WTC11 (cell line): ENCODE results near the gene PRKCE. TPM values are rescaled to one million over a fixed set of nuclear protein-coding genes. Genes with fewer than 3 reads are reported as not detected.

Source experiments
- ATAC-seq: fragments of 200-7000 bp; cut with Tn5 transposase; 2 replicates; pipeline ENCODE4 v1.10.0; 2021; ENCODE audit warnings: mild to moderate bottlenecking, moderate library complexity
- CTCF ChIA-PET: fragments of 300-600 bp; sonication (Branson Sonifier 250); formaldehyde crosslinking; loops from one replicate; lab custom pipeline; 2021; ENCODE audit warnings: antibody characterized with exemption; lab: Charles Lee
- POLR2A ChIA-PET: fragments of 350-600 bp; sonication (Branson Sonifier 250); formaldehyde crosslinking; loops from one replicate; lab custom pipeline; 2021; ENCODE audit warnings: antibody characterized with exemption; lab: Charles Lee
- DNase-seq: peaks from one replicate; pipeline ENCODE4 v3.0.0; 2021; ENCODE audit warnings: low spot score
- H3K27ac Mint-ChIP-seq: 2 replicates; pipeline ENCODE4 v1.8.0; 2021; ENCODE audit warnings: mixed read lengths
- H3K27me3 Mint-ChIP-seq: 2 replicates; pipeline ENCODE4 v1.8.0; 2021; ENCODE audit warnings: low read depth, mild to moderate bottlenecking, moderate library complexity, mixed read lengths
- H3K36me3 Mint-ChIP-seq: 2 replicates; pipeline ENCODE4 v1.8.0; 2021; ENCODE audit warnings: mixed read lengths
- H3K4me1 Mint-ChIP-seq: 2 replicates; pipeline ENCODE4 v1.8.0; 2022; ENCODE audit warnings: mixed read lengths
- H3K4me3 Mint-ChIP-seq: 2 replicates; pipeline ENCODE4 v1.8.0; 2021; ENCODE audit warnings: mild to moderate bottlenecking, moderate library complexity, mixed read lengths
- H3K9me3 Mint-ChIP-seq: 2 replicates; pipeline ENCODE4 v1.8.0; 2021; ENCODE audit warnings: mixed read lengths
- ATF6 ChIP-seq: sonication (generic); formaldehyde crosslinking; IDR thresholded peaks from 2 replicates; pipeline ENCODE4 v1.8.1; 2023; ENCODE audit warnings: mild to moderate bottlenecking, missing genetic modification reagents
- ERG ChIP-seq: fragments of 250-450 bp; sonication (Bioruptor Pico); IDR thresholded peaks from 2 replicates; pipeline ENCODE4 v1.8.0; 2021; ENCODE audit warnings: mild to moderate bottlenecking
- FOXK1 ChIP-seq: sonication (generic); formaldehyde crosslinking; IDR thresholded peaks from 2 replicates; pipeline ENCODE4 v1.8.0; 2022; ENCODE audit warnings: mild to moderate bottlenecking, moderate library complexity, missing genetic modification reagents
- HMGXB4 ChIP-seq: sonication (generic); formaldehyde crosslinking; IDR thresholded peaks from 2 replicates; pipeline ENCODE4 v1.8.1; 2023; ENCODE audit warnings: mild to moderate bottlenecking, moderate library complexity, missing genetic modification reagents
- IRF2 ChIP-seq: sonication (generic); formaldehyde crosslinking; IDR thresholded peaks from 2 replicates; pipeline ENCODE4 v1.8.0; 2022; ENCODE audit warnings: low read depth, missing genetic modification reagents, borderline replicate concordance
- JAZF1 ChIP-seq: fragments of 250-450 bp; sonication (Bioruptor Pico); IDR thresholded peaks from 2 replicates; pipeline ENCODE4 v1.9.0; 2021; ENCODE audit warnings: moderate library complexity, mild to moderate bottlenecking, inconsistent platforms
- MAX ChIP-seq: sonication (generic); formaldehyde crosslinking; IDR thresholded peaks from 2 replicates; pipeline ENCODE4 v1.8.0; 2022; ENCODE audit warnings: mild to moderate bottlenecking, missing genetic modification reagents
- OVOL2 ChIP-seq: fragments of 250-450 bp; sonication (Bioruptor Pico); IDR thresholded peaks from 2 replicates; pipeline ENCODE4 v1.9.0; 2021; ENCODE audit warnings: mild to moderate bottlenecking, borderline replicate concordance
- RORB ChIP-seq: fragments of 250-450 bp; sonication (Bioruptor Pico); IDR thresholded peaks from 2 replicates; pipeline ENCODE4 v1.9.0; 2021; ENCODE audit warnings: mild to moderate bottlenecking
- SP1 ChIP-seq: sonication (generic); formaldehyde crosslinking; conservative IDR thresholded peaks from 2 replicates; pipeline ENCODE4 v1.8.1; 2022; ENCODE audit warnings: missing genetic modification reagents
- USF2 ChIP-seq: sonication (generic); formaldehyde crosslinking; IDR thresholded peaks from 2 replicates; pipeline ENCODE4 v1.8.1; 2023; ENCODE audit warnings: mild to moderate bottlenecking, missing genetic modification reagents, moderate library complexity
- ZBTB21 ChIP-seq: sonication (generic); formaldehyde crosslinking; IDR thresholded peaks from 2 replicates; pipeline ENCODE4 v1.8.1; 2023; ENCODE audit warnings: mild to moderate bottlenecking, missing genetic modification reagents, borderline replicate concordance
- ZNF138 ChIP-seq: sonication (generic); formaldehyde crosslinking; conservative IDR thresholded peaks from 2 replicates; pipeline ENCODE4 v1.8.1; 2022; ENCODE audit warnings: mild to moderate bottlenecking, moderate library complexity, missing genetic modification reagents
- ZNF263 ChIP-seq: sonication (generic); formaldehyde crosslinking; IDR thresholded peaks from 2 replicates; pipeline ENCODE4 v1.8.1; 2022; ENCODE audit warnings: low read depth, mild to moderate bottlenecking, moderate library complexity, missing genetic modification reagents
- ZNF416 ChIP-seq: fragments of 250-450 bp; sonication (Bioruptor Pico); IDR thresholded peaks from 2 replicates; pipeline ENCODE4 v1.9.0; 2021; ENCODE audit warnings: mild to moderate bottlenecking, inconsistent platforms
- ZNF423 ChIP-seq: fragments of 250-450 bp; sonication (Bioruptor Pico); IDR thresholded peaks from 2 replicates; pipeline ENCODE4 v2.1.2; 2022; ENCODE audit warnings: mild to moderate bottlenecking, moderate library complexity
- total RNA-seq: library from RNA; stranded (reverse); gene quantifications from 3 replicates; pipeline ENCODE4 v1.2.3, GENCODE V29; 2021
- TF ChIP-seq, protein P1 (sequence below): sonication (generic); formaldehyde crosslinking; IDR thresholded peaks from 2 replicates; pipeline ENCODE4 v1.8.1; 2022; ENCODE audit warnings: mild to moderate bottlenecking, missing genetic modification reagents, moderate library complexity, borderline replicate concordance
- TF ChIP-seq, protein P2 (sequence below): sonication (generic); formaldehyde crosslinking; IDR thresholded peaks from 2 replicates; pipeline ENCODE4 v1.8.0; 2023; ENCODE audit warnings: mild to moderate bottlenecking, missing genetic modification reagents
- TF ChIP-seq, protein P3 (sequence below): fragments of 250-450 bp; sonication (Bioruptor Pico); IDR thresholded peaks from 2 replicates; pipeline ENCODE4 v1.9.0; 2021; ENCODE audit warnings: mild to moderate bottlenecking
- TF ChIP-seq, protein P4 (sequence below): fragments of 250-450 bp; sonication (Bioruptor Pico); IDR thresholded peaks from 2 replicates; pipeline ENCODE4 v2.1.2; 2022; ENCODE audit warnings: mild to moderate bottlenecking, moderate library complexity

Gene PRKCE
- total RNA-seq, 1 experiment from 2014 or later: 5.8 TPM

- POLR2A ChIA-PET: no interaction called here
- Mint-ChIP-seq H3K4me3 (no peak overlapping the region), H3K4me1 (peaks cover 5% of the 10 kb centered on the region), H3K27me3 (no peaks in the 10 kb centered on the region; the same call in 1 of the 2 replicates), H3K9me3 (no peaks in the 10 kb centered on the region), H3K36me3 (no peaks in the 10 kb centered on the region), H3K27ac (no peak overlapping the region)
- DNase-seq (no peak), ATAC-seq (no peak; the same call in 1 of the 2 replicates)
- CTCF ChIA-PET: interaction anchor here (0.7 to 2.4 kb wide), 3 partner anchors 23 to 169 kb away, joined by 3 to 6 read pairs (median 4); no protein-coding TSS in a partner anchor
- no peak for TF ChIP-seq ZBTB21 (CRISPR knock-in tag)
- no peak for TF ChIP-seq SP1
- TF ChIP-seq, protein P1, sequence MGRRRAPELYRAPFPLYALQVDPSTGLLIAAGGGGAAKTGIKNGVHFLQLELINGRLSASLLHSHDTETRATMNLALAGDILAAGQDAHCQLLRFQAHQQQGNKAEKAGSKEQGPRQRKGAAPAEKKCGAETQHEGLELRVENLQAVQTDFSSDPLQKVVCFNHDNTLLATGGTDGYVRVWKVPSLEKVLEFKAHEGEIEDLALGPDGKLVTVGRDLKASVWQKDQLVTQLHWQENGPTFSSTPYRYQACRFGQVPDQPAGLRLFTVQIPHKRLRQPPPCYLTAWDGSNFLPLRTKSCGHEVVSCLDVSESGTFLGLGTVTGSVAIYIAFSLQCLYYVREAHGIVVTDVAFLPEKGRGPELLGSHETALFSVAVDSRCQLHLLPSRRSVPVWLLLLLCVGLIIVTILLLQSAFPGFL (CRISPR knock-in tag): no peak
- TF ChIP-seq RORB (CRISPR knock-in tag): no peak
- TF ChIP-seq, protein P2, sequence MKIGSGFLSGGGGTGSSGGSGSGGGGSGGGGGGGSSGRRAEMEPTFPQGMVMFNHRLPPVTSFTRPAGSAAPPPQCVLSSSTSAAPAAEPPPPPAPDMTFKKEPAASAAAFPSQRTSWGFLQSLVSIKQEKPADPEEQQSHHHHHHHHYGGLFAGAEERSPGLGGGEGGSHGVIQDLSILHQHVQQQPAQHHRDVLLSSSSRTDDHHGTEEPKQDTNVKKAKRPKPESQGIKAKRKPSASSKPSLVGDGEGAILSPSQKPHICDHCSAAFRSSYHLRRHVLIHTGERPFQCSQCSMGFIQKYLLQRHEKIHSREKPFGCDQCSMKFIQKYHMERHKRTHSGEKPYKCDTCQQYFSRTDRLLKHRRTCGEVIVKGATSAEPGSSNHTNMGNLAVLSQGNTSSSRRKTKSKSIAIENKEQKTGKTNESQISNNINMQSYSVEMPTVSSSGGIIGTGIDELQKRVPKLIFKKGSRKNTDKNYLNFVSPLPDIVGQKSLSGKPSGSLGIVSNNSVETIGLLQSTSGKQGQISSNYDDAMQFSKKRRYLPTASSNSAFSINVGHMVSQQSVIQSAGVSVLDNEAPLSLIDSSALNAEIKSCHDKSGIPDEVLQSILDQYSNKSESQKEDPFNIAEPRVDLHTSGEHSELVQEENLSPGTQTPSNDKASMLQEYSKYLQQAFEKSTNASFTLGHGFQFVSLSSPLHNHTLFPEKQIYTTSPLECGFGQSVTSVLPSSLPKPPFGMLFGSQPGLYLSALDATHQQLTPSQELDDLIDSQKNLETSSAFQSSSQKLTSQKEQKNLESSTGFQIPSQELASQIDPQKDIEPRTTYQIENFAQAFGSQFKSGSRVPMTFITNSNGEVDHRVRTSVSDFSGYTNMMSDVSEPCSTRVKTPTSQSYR (CRISPR knock-in tag): no peak
- TF ChIP-seq MAX: no peak
- TF ChIP-seq HMGXB4 (CRISPR knock-in tag): no peak
- no peak for TF ChIP-seq OVOL2 (CRISPR knock-in tag)
- no peak for TF ChIP-seq ERG (CRISPR knock-in tag)
- TF ChIP-seq JAZF1 (CRISPR knock-in tag): no peak
These were observed 511.0 kb downstream of the PRKCE start for GRCh38 chr2:46162329-46163097.

DNA sequence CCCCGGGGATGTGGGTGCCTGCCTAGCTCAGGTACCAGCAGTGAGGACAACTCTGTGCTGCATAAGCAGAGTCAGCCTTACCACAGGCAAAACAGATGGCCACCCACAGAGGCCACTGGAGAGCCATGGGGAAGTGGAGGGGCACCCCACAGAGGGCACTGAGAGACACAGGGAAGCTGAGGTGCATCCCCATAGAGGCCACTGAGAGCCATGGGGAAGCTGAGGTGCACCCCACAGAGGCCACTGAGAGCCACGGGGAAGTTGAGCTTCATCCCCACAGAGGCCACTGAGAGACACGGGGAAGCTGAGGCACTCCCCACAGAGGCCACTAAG is 511.6 kb downstream of the PRKCE start:
- no peak overlapping the region for H3K27ac Mint-ChIP-seq
- ATAC-seq (no peak), DNase-seq (no peak)
- no peak overlapping the region for H3K4me3 Mint-ChIP-seq
- ChIA-PET CTCF (interaction anchor here (0.7 to 2.4 kb wide), 3 partner anchors 22 to 170 kb away, joined by 3 to 6 read pairs (median 4); no protein-coding TSS in a partner anchor), POLR2A (no interaction called here)
- H3K4me1 Mint-ChIP-seq: peaks cover 6% of the 10 kb centered on the region
- no peaks in the 10 kb centered on the region; the same call in 1 of the 2 replicates for H3K27me3 Mint-ChIP-seq
- no peak for TF ChIP-seq ZNF263 (CRISPR knock-in tag)
- no peak for TF ChIP-seq ZNF416
- TF ChIP-seq, protein P3, sequence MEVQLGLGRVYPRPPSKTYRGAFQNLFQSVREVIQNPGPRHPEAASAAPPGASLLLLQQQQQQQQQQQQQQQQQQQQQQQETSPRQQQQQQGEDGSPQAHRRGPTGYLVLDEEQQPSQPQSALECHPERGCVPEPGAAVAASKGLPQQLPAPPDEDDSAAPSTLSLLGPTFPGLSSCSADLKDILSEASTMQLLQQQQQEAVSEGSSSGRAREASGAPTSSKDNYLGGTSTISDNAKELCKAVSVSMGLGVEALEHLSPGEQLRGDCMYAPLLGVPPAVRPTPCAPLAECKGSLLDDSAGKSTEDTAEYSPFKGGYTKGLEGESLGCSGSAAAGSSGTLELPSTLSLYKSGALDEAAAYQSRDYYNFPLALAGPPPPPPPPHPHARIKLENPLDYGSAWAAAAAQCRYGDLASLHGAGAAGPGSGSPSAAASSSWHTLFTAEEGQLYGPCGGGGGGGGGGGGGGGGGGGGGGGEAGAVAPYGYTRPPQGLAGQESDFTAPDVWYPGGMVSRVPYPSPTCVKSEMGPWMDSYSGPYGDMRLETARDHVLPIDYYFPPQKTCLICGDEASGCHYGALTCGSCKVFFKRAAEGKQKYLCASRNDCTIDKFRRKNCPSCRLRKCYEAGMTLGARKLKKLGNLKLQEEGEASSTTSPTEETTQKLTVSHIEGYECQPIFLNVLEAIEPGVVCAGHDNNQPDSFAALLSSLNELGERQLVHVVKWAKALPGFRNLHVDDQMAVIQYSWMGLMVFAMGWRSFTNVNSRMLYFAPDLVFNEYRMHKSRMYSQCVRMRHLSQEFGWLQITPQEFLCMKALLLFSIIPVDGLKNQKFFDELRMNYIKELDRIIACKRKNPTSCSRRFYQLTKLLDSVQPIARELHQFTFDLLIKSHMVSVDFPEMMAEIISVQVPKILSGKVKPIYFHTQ (CRISPR knock-in tag): no peak
- TF ChIP-seq USF2 (CRISPR knock-in tag): no peak
- TF ChIP-seq IRF2 (CRISPR knock-in tag): no peak
- TF ChIP-seq ATF6 (CRISPR knock-in tag): no peak
- TF ChIP-seq ZNF423: no peak
- TF ChIP-seq ZNF138: no peak
- TF ChIP-seq FOXK1: no peak
- TF ChIP-seq, protein P4, sequence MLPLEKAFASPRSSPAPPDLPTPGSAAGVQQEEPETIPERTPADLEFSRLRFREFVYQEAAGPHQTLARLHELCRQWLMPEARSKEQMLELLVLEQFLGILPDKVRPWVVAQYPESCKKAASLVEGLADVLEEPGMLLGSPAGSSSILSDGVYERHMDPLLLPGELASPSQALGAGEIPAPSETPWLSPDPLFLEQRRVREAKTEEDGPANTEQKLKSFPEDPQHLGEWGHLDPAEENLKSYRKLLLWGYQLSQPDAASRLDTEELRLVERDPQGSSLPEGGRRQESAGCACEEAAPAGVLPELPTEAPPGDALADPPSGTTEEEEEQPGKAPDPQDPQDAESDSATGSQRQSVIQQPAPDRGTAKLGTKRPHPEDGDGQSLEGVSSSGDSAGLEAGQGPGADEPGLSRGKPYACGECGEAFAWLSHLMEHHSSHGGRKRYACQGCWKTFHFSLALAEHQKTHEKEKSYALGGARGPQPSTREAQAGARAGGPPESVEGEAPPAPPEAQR (CRISPR knock-in tag): no peak
- H3K36me3 Mint-ChIP-seq: no peaks in the 10 kb centered on the region
- H3K9me3 Mint-ChIP-seq: no peaks in the 10 kb centered on the region
